ENCODE measurements around the gene C4B.
"Not testable (repeated sequence)": the region's sequence is repeated elsewhere in the genome, so short reads cannot be mapped to it uniquely, and the experiment has no call there.

DNA sequence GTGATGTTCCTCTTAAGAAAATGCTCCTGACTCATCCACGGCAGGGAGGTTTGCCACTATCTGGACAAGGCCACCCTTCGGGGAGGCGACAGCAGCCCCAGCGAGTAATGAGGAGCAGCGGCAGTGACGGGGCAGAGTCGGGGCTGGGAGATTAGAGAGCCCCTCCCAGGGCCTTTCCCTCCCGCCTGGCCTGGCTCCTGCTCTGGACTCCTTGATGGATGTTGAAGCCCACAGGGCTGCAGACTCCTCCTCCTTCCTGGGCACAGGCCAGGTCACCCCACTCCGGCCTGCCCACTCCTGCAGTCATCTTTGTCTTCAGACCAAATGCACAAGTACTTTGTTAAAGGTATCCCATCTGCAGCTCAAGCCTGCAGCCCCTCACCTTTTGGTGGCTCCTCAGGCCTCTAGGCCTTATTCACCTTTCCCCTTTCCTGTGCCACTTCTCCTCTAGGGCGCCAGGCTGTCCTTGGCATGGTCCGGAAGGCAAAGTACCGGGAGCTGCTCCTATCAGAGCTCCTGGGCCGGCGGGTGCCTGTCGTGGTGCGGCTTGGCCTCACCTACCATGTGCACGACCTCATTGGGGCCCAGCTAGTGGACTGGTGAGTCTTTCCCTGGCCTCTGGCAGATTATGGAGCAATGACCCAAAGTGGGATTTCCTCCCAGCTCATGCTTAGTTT, 1.5 kb upstream of the C4B start:
- TF ChIP-seq, protein P1, sequence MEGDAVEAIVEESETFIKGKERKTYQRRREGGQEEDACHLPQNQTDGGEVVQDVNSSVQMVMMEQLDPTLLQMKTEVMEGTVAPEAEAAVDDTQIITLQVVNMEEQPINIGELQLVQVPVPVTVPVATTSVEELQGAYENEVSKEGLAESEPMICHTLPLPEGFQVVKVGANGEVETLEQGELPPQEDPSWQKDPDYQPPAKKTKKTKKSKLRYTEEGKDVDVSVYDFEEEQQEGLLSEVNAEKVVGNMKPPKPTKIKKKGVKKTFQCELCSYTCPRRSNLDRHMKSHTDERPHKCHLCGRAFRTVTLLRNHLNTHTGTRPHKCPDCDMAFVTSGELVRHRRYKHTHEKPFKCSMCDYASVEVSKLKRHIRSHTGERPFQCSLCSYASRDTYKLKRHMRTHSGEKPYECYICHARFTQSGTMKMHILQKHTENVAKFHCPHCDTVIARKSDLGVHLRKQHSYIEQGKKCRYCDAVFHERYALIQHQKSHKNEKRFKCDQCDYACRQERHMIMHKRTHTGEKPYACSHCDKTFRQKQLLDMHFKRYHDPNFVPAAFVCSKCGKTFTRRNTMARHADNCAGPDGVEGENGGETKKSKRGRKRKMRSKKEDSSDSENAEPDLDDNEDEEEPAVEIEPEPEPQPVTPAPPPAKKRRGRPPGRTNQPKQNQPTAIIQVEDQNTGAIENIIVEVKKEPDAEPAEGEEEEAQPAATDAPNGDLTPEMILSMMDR (tag by site-specific recombination; IDR thresholded peaks at IDR 0.05), result not testable (repeated sequence)
- not testable (repeated sequence) for TF ChIP-seq ZNF112, ZFP37, ZNF548 (tag by site-specific recombination; IDR thresholded peaks at IDR 0.05)
